Loucy (cell line): ENCODE results near the gene CISD1.

ENCODE experiments used
- CTCF ChIP-seq: fragments of 200-600 bp; sonication (generic); conservative IDR thresholded peaks from 2 replicates; pipeline ENCODE4 v1.5.1; 2014; ENCODE audit warnings: mild to moderate bottlenecking, antibody characterized with exemption, low read length
- EZH2phosphoT487 ChIP-seq: fragments of 200-600 bp; IDR thresholded peaks from 2 replicates; pipeline ENCODE4 v1.6.1; 2018; ENCODE audit warnings: antibody characterized with exemption, mild to moderate bottlenecking, moderate library complexity, borderline replicate concordance

GRCh38 chr10:58316874-58317273 lies 47.9 kb downstream of the CISD1 start:
- TF ChIP-seq CTCF (no peak), EZH2phosphoT487 (no peak)
